Measurements from ENCODE around the gene ITSN1. TPM values are rescaled to one million over a fixed set of nuclear protein-coding genes. Genes with fewer than 3 reads are reported as not detected.
"Not testable (repeated sequence)": the region's sequence is repeated elsewhere in the genome, so short reads cannot be mapped to it uniquely, and the experiment has no call there.

Gene ITSN1
- total RNA-seq, 2 experiments from 2014 or later = 2.3 to 4.6 TPM

- no peaks in the 10 kb centered on the region for H3K36me3 Mint-ChIP-seq
- no peaks in the 10 kb centered on the region for H3K4me1 Mint-ChIP-seq
- H3K4me3 Mint-ChIP-seq = no peak overlapping the region
- H3K27ac Mint-ChIP-seq = no peak overlapping the region
- H3K9me3 Mint-ChIP-seq = no peaks in the 10 kb centered on the region
- ATAC-seq (ENCODE audit: low read depth) (no peak), DNase-seq (no peak)
- POLR2A ChIA-PET = no interaction called here
- peaks cover 11% of the 10 kb centered on the region for H3K27me3 Mint-ChIP-seq
These were observed 56.0 kb downstream of the ITSN1 start for GRCh38 chr21:33698087-33698860.

- Mint-ChIP-seq H3K27me3 (peaks cover 11% of the 10 kb centered on the region), H3K4me3 (no peak overlapping the region), H3K4me1 (no peaks in the 10 kb centered on the region), H3K36me3 (no peaks in the 10 kb centered on the region), H3K9me3 (no peaks in the 10 kb centered on the region), H3K27ac (no peak overlapping the region)
- ATAC-seq (ENCODE audit: low read depth) (no peak), DNase-seq (no peak)
- POLR2A ChIA-PET = no interaction called here
These were observed 57.0 kb downstream of the ITSN1 start for GRCh38 chr21:33699277-33699676.

DNA sequence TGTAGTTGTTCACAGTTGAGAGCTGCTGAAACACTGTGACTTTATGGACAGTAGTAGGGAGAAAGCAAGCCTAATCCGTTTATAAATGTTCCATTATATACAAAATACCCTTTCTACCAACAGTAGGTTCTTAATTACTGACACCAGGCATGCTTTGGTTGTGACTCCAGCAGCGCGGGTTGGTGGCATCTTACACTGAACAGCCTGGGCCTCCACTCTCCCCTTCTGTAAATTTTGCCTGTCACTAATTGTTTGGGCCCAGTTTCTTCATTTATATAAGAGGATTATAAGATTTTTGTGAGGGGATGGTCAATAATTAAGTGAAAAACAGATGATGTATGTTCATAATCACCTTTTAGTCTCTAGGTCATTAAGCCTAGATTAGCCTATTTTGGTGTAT is 58.2 kb downstream of the ITSN1 start:
- POLR2A ChIA-PET = no interaction called here
- Mint-ChIP-seq H3K4me3 (no peak overlapping the region), H3K27me3 (peaks cover 11% of the 10 kb centered on the region), H3K27ac (no peak overlapping the region), H3K9me3 (no peaks in the 10 kb centered on the region), H3K36me3 (no peaks in the 10 kb centered on the region), H3K4me1 (no peaks in the 10 kb centered on the region)
- no peak for ATAC-seq (ENCODE audit: low read depth)
- DNase-seq = no peak

GRCh38 chr21:33703750-33704606 is 61.7 kb downstream of the ITSN1 start:
- DNase-seq = no peak
- H3K9me3 Mint-ChIP-seq = no peaks in the 10 kb centered on the region
- no peaks in the 10 kb centered on the region for H3K36me3 Mint-ChIP-seq
- no peak overlapping the region for H3K27ac Mint-ChIP-seq
- no peak overlapping the region for H3K4me3 Mint-ChIP-seq
- no peaks in the 10 kb centered on the region for H3K27me3 Mint-ChIP-seq
- POLR2A ChIA-PET = interaction anchor here (0.5 kb wide), 1 partner anchor 1229 kb away, joined by 4 read pairs; no protein-coding TSS in a partner anchor
- no peaks in the 10 kb centered on the region for H3K4me1 Mint-ChIP-seq
- ATAC-seq (ENCODE audit: low read depth) = no peak

- H3K27ac Mint-ChIP-seq = no peak overlapping the region
- no peaks in the 10 kb centered on the region for H3K9me3 Mint-ChIP-seq
- H3K27me3 Mint-ChIP-seq = no peaks in the 10 kb centered on the region
- DNase-seq = no peak
- no peak overlapping the region for H3K4me3 Mint-ChIP-seq
- H3K4me1 Mint-ChIP-seq = no peaks in the 10 kb centered on the region
- POLR2A ChIA-PET = no interaction called here
- no peaks in the 10 kb centered on the region for H3K36me3 Mint-ChIP-seq
- no peak for ATAC-seq (ENCODE audit: low read depth)
These were observed 65.5 kb downstream of the ITSN1 start for GRCh38 chr21:33707846-33708245.

- H3K4me3 Mint-ChIP-seq = no peak overlapping the region
- ATAC-seq (ENCODE audit: low read depth) (no peak), DNase-seq (no peak)
- H3K36me3 Mint-ChIP-seq = no peaks in the 10 kb centered on the region
- H3K27ac Mint-ChIP-seq = no peak overlapping the region
- H3K27me3 Mint-ChIP-seq = no peaks in the 10 kb centered on the region
- H3K9me3 Mint-ChIP-seq = no peaks in the 10 kb centered on the region
- no peaks in the 10 kb centered on the region for H3K4me1 Mint-ChIP-seq
- POLR2A ChIA-PET = no interaction called here
These were observed 66.6 kb downstream of the ITSN1 start for GRCh38 chr21:33708874-33709273.

GRCh38 chr21:33712022-33712803 is 69.9 kb downstream of the ITSN1 start:
- no peak for ATAC-seq (ENCODE audit: low read depth)
- Mint-ChIP-seq H3K27ac (no peak overlapping the region), H3K9me3 (no peaks in the 10 kb centered on the region)

DNA sequence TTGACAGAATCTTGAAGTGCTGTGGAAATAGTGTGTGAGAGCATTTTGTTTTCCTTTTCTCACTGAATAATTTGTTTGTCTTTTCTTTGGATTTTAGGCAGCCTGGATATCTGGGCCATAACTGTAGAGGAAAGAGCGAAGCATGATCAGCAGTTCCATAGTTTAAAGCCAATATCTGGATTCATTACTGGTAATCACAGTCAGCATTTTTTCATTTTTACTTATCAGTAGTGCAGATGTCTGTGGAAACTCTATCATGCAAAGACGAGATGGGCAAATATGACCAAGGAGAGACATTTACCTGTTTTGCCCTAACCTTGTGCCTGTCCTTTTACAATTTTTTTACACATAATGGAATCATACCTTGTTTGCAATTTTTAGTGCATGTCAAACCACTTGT is 78.8 kb downstream of the ITSN1 start:
- no peaks in the 10 kb centered on the region for H3K36me3 Mint-ChIP-seq
- no peak for ATAC-seq (ENCODE audit: low read depth)
- no peak overlapping the region for H3K4me3 Mint-ChIP-seq
- H3K4me1 Mint-ChIP-seq = no peaks in the 10 kb centered on the region
- POLR2A ChIA-PET = no interaction called here
- DNase-seq = no peak
- no peaks in the 10 kb centered on the region for H3K9me3 Mint-ChIP-seq
- H3K27me3 Mint-ChIP-seq = no peaks in the 10 kb centered on the region
- H3K27ac Mint-ChIP-seq = no peak overlapping the region

More at GRCh38 chr21:33712022-33712803, 69.9 kb downstream of the ITSN1 start:
- Mint-ChIP-seq H3K4me1 (no peaks in the 10 kb centered on the region), H3K27me3 (no peaks in the 10 kb centered on the region), H3K4me3 (no peak overlapping the region), H3K36me3 (no peaks in the 10 kb centered on the region)
- DNase-seq = no peak
- POLR2A ChIA-PET = no interaction called here

DNA sequence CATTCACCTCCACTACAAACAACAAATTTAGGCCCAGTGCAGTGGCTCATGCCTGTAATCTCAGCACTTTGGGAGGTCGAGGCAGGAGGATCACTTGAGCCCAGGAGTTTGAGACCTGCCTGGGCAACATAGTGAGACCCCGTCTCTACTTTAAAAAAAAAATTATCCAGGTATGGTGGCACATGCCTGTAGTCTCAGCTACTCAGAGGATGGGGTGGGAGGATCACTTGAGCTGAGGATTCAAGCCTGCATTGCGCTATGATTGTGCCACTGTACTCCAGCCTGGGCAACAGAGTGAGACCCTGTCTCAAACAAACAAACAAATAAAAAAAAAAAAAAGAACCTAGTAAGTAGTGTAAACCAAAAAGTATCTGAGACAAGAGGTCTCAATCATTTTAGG is 86.8 kb downstream of the ITSN1 start:
- H3K27ac Mint-ChIP-seq; POLR2A ChIA-PET; H3K36me3 Mint-ChIP-seq; H3K27me3 Mint-ChIP-seq; DNase-seq; H3K4me1 Mint-ChIP-seq; H3K9me3 Mint-ChIP-seq; H3K4me3 Mint-ChIP-seq; ATAC-seq (ENCODE audit: low read depth): not testable (repeated sequence)

GRCh38 chr21:33729641-33730040 is 87.3 kb downstream of the ITSN1 start:
- H3K36me3 Mint-ChIP-seq = no peaks in the 10 kb centered on the region
- POLR2A ChIA-PET = no interaction called here
- ATAC-seq (ENCODE audit: low read depth) = no peak
- DNase-seq = no peak
- no peaks in the 10 kb centered on the region for H3K4me1 Mint-ChIP-seq
- H3K27me3 Mint-ChIP-seq = no peaks in the 10 kb centered on the region
- H3K4me3 Mint-ChIP-seq = no peak overlapping the region
- no peak overlapping the region for H3K27ac Mint-ChIP-seq
- H3K9me3 Mint-ChIP-seq = no peaks in the 10 kb centered on the region

GRCh38 chr21:33731447-33731846 is 89.1 kb downstream of the ITSN1 start:
- Mint-ChIP-seq H3K27me3 (no peaks in the 10 kb centered on the region), H3K4me1 (no peaks in the 10 kb centered on the region), H3K27ac (no peak overlapping the region), H3K9me3 (no peaks in the 10 kb centered on the region), H3K36me3 (no peaks in the 10 kb centered on the region), H3K4me3 (no peak overlapping the region)
- DNase-seq (no peak), ATAC-seq (ENCODE audit: low read depth) (no peak)
- POLR2A ChIA-PET = no interaction called here

DNA sequence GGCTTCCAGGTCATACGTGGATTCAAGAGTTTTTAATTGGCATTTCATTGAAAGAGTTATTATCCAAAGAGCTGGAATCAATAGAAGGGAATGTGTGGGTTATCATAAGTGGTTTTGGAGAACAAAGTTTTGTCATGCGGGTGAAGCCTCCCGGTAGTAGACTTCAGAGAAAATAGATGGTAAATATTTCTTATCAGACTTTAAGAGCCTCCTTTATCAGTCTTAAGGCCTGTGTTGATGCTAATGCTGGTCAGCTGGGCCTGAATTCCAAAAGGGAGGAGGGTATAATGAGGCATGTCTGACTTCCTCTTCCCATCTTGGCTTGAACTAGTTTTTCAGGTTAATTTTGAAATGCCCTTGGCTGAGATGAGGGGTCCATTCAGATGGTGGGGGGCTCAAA is 89.7 kb downstream of the ITSN1 start:
- POLR2A ChIA-PET = no interaction called here
- DNase-seq = no peak
- Mint-ChIP-seq H3K4me3 (no peak overlapping the region), H3K27ac (no peak overlapping the region), H3K27me3 (no peaks in the 10 kb centered on the region), H3K36me3 (no peaks in the 10 kb centered on the region), H3K9me3 (no peaks in the 10 kb centered on the region), H3K4me1 (no peaks in the 10 kb centered on the region)
- no peak for ATAC-seq (ENCODE audit: low read depth)

DNA sequence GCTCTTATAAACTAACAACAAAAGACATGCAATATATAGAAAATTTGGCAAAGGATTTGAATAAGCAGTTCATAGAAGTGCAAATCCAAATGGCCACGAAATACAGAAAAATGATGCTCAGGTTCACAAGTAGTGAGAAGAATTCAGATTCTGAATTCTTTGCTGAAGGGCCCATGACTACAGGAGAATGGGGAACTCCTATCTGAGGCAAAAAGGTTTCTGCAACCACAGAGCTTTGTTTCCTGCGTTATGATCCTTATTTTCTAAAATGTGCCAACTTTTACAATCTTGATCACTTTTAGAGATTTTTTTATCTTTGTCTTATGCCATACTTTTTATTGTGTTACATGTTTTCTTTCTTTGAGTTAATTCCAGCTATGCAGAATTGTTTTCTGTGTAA is 91.3 kb downstream of the ITSN1 start:
- no peak for ATAC-seq (ENCODE audit: low read depth)
- H3K36me3 Mint-ChIP-seq = no peaks in the 10 kb centered on the region
- no peaks in the 10 kb centered on the region for H3K9me3 Mint-ChIP-seq
- no peak overlapping the region for H3K27ac Mint-ChIP-seq
- H3K4me1 Mint-ChIP-seq = no peaks in the 10 kb centered on the region
- DNase-seq = no peak
- H3K27me3 Mint-ChIP-seq = no peaks in the 10 kb centered on the region
- no peak overlapping the region for H3K4me3 Mint-ChIP-seq
- POLR2A ChIA-PET = no interaction called here
